CD4-positive, alpha-beta T cell treated with Interferon alpha-2 for 1 hour (primary cell): Measurements from ENCODE around the gene ZBTB16.

Source experiments
- DNase-seq, 2 donors: peaks; one replicate each; pipeline ENCODE4 v3.0.0-alpha.2; 2020 to 2022

ZBTB16 gene

DNA sequence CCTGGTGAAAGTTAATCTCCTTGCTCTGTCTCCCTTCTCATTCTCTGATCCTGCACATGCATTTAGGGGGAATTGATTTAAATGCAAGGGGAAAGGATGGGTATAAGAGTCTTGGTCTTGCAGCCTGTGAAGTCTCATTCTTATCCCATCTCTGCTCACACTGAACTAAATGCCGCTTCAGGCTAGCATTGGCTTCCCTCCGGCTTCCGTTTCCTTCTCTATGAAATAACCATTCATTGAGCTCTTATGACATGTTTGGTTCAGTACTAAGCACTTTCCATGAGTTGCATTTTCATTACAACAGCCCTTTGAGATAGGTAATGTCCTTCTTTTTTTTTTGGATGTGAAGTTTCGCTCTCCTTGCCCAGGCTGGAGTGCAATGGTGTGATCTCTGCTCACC is 5.6 kb downstream of the ZBTB16 start:
- no peak for DNase-seq

DNA sequence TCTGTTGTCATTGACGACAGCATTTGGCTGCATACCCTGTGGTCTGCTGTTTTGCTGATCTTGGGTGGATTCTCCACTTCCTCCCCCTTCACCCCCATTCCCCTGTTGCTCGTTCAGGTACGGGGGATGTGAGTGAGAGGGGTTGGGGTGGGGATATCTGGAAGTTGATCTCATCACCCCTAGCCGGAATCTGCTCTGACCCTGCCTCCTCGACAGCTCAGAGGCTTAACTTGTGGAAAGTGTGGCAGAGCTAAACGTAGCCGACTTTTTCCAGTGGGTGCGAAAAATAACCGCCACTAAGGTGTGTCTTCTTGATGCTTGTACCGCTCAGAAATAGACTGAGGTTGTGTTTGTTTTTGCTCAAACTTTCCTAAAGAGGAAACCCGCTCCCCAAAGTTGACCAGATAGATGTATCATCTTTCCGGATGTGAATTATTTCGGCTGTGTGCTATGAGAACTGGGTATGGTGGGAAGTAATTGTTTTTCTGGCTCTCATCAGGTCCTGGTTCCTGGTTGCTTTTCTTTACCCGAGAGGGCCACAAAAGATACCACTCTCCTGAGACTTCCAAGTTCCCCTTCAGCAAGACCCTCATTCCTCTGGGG is 6.6 kb downstream of the ZBTB16 start:
- DNase-seq = peak; percentile 49 to 53

DNA sequence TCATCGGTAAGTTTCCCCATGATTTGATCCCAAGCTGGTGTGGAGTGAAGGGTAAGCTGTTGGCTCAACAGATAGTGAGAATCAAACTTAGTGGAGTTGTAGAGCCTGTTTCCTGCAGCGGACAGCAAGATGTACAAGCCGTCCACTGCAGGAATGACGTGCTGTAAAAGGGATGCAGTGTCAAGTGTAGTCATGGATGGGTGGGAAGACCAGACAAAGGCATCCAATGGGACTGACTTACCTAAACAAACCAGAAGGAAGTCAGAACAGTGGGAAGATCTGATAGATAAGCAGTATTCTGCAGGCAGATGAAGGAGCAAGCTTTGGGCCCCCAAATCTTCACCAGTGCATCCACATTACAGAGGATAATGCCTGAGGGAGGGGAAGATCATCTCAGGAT is 8.8 kb downstream of the ZBTB16 start:
- DNase-seq = no peak

DNA sequence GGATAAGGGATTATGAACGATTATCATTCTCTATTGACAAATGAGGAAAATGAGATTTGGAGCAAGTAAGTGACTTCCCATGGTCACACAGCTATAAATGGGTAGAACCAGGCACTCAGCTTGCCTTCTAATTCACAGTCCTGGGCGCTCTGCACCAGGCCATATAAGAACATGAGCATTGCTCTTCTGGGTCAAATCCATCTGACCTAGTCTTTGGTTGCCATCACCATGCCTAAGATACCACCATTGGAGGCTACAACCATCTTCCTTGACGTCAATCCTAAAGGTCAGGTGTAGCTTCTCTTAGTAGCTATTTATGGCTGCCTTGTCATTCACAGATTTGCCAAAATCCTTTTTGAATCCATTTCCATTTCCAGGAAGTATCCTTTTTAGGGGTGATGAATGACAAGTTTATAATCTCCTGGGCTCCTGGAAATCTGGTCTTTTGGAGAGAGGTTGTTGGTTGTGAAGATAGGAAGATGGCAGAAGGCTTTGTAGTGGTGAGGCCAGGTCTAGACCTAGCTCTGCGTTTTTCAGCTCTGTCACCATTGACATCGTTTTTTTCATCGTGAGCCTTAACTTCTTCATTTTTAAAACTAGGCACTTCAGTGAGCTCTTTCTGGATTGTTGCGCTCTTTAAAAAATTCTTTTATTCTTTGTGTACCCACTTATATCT is 11.1 kb downstream of the ZBTB16 start:
- DNase-seq = no peak

DNA sequence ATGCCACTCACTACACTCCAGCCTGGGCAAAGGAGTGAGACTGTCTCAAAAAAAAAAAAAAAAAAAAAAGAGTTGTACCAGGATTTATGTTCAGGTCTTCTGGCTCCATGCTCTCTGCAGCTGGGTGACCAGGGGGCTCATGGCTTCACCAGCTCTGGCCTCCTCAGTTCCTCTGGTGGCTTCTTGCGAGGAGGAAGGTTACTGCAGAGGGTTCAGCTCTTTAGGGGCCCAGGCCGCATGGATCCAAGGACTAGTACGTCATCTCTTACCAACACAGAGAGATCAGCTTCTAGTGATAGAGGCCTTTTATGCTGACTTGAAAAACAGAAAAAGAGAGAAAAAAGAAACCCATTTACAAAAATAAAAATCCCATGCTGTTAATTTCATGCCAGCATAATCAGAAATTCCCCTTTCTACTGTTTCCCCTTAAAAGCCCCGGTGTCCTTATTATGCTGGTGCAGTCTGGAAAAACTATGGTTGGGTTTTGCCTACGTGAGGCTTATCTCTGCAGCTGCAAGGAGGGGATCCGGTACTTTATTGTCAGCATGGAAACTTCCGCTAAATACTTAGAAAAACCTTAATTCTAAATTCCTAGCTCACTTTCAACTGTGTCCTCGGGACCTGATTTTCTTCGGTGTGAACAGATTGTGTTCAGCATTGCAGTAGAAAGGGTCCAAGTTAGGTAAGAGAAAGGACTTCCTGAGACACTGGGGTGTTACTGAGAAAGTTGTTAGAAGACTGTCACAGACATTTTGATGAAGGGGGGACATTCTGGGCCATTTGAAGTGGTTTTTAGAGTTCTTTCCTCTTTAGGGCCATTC is 13.7 kb downstream of the ZBTB16 start:
- peak in 1 of 2 donors; percentile 17 for DNase-seq

DNA sequence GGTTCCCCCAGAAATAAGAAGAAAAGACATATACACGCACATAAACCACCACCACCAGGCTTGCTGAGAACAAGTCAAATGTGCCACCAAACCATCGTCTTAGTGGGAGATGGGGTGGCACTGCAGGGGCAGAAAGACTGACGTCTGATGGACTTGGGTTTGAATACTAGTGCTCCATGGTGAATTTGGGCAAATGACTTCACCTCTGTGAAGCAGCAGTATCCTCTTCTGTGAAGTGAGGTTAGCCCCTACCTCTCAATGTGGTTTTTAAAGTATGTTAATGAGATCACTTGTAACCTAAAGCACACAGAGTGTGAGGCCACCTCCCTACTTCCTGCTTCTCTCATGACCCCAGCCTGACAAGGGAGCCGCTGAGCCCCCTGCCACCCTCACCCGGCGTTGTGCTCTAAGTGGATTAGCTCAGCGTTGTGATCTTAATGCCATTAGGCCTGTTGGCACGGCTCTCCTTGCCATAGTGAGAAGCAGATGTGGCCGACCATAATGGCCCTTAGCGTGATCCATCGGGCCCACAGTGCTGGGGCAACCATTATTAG is 14.4 kb downstream of the ZBTB16 start:
- DNase-seq = peak; percentile 51 to 57

DNA sequence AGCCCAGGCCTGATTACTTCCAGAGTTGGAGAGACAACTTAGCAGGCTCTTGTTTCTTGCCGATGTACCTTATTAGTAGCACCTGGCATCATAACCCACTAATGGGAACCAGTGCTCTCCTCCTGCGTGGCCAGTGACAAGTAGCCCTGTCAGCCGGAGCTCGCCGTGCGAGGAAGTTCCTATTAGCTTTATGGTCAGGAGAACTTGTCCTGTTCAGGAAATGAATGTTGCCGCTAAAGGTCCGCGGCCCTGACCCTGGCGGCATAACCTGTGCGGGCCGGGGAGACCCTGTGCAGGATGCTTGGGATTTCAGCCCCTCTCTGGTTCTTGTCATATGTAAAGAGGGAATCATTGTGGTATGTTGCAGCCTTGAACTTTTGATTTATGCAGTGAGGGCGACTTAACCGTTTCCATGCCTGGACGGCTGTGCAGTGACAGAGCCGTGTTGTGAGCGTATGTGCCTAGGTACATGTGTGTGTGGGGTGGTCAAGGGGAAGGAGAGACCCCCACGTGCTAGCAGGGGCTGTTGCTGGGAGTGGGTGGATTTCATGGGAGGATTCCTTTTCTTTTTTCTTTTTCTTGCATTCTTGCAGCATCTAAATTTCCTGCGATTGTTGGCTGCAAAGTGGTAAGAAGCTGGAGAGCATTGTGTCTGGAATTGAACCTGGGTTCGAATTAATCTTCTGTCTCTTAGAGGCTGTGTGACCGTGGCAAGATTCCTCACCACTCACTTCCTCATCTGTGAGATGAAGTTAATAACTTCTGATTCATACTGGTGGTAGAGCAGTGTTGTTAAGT is 15.2 kb downstream of the ZBTB16 start:
- peak in 1 of 2 donors; percentile 6 for DNase-seq

DNA sequence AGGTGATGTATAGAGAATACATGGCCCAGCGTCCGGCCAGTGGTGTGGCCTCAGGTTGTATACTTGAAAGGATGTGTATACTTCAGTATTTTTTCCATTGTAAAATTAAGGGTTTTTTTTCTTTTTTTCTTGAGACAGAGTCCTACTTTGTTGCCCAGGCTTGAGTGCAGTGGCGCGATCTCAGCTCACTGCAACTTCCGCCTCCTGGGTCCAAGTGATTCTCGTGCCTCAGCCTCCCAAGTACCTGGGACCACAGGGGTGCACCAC is 15.8 kb downstream of the ZBTB16 start:
- DNase-seq = no peak

DNA sequence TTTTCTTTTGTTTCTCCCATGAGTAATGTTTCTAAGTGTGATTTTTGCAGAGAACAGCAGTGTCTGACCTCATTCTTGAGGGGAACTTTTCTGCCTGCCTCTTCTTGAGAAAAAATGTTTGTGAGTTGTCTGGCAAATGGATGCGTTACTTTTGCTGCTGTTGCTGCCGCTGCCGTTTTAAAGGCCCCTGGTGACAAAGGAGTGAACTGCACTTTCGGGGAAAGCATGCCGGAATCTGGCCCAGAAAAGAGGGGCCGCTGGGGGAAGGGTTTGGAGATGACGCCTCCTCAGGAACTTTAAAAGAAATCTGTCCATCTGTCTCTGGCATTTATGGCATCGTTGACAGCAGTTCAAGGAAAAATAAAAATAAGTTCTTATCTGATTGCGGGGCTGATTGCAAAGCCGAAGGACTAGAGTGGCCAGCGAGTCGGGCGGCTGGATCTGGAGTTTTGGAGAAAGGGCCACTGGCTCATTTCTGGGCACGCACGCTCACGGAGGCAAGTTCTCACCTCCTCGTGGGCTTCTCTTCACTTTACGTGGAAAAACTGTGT is 16.5 kb downstream of the ZBTB16 start:
- DNase-seq = peak; percentile 63 to 67

DNA sequence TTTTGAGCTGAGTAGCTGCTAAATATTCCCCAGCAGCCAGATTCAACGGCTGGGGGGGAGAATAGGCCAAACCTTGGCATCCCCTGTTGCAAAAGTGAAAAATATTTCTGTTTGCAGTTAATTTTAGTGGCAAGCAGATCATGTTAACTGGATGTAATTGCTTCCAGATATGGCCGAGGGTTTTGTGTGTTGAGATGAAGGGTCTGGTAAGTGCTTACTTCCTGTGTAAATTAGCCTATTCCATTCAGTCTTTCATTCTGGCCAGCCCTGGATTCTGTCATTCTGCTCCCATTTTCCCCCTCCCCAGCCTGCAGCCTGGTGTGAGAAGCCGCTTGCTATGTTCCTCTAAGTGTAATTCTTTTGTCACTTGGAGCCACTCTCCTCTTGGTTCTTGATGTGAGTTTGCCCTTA is 17.4 kb downstream of the ZBTB16 start:
- DNase-seq = no peak

DNA sequence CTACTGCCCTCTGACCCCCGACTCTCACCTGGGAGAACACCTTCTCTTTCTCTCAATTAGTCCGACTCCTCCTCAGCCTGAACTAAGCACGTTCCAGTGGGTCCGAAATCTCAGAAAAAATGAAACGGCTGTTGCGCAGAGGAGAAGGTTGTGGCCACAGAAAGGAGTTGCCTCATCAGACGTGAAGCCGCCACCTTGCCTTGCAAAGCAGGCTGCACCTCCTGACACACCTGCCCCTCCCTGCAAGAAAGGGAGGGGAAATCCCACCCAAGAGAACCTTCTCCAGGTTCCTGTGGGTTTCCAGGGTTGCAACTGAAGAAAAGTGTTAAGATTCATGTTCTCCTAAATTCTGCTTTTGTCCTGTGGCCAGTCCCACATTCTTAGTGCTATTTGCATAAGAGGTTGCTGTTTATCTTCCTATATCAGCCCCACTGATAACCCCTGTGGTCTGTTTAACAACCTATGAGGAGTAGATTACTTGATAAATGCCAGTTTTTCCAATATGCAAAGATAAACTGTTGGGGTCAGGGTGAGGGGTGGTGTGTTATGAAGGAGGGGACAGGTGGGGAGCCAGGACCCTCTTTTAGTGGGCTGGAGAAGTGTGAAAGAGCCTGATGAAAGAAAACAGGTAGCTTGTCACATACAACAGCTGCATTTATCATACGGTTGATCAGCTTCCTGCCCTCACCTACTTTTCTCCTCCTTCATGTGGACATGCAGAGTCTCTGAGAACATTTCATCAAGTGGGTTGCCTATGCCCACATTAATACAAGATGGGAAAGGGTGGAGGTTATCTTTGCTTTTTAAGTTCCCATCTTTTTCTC is 18.2 kb downstream of the ZBTB16 start:
- DNase-seq = peak; percentile 34 to 62

DNA sequence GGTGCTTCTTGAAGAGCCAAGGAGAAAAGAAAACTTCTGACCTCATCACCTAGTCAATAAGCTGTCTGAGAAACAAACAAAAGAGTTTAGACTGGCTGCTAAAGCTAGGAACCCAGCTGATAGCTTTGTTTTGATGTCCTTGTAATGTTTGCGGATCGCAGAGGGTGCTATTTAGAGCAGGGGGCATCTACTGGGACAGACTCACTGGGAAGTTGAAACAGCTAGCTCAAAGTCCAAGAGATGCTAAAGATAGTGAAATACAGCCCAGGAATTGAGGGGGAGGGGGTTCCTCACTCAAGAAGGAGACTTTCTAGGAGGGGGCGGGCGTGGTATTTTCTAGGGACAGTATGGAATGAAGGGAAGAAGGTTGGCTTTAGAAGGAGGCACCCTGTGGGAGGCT is 18.9 kb downstream of the ZBTB16 start:
- no peak for DNase-seq

DNA sequence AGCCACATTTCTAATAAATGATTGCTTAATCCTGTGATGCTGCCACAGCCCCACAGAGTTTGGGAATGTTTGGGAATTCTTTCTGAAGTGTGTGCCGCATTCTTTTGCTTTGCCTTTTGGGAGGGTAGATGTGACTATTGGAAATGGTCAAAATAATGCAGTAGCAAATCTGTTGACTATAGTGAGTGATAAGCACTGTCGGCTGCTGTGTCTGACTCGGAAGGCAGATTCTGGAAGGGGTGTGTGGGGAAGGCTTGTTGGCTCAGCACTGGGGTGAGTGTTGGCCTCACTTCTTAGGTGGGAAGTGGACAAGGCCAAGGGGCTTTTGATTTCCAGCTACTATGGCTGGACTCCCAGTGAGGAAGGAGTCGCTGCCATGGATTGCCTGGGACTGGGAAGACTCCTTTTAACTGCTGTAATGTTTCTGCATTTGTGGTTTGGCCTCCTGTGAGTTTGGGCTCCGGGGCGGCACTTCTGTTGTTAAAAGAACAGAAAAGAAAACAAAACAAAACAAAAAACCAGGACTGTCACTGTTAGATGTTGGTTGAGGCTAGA is 20.1 kb downstream of the ZBTB16 start:
- no peak for DNase-seq

DNA sequence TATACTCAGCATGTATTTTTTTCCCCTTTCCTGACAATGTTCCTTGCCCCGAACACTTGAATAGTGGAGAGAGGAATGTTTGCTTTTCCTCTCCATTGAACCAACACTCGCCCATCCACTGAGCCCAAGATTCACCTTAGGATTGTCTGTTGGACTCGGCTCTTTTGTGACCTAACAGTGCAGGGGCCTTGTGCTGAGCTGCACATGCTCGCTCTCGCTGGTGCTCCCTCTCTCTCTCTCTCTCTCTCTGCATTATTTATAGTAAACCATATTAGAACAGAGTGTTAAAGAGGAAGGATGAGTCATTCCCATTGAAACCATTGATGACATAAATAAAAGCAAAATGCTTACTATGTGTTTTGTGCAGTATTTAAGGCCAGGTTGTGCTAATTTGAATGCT is 20.7 kb downstream of the ZBTB16 start:
- peak; percentile 42 to 54 for DNase-seq

DNA sequence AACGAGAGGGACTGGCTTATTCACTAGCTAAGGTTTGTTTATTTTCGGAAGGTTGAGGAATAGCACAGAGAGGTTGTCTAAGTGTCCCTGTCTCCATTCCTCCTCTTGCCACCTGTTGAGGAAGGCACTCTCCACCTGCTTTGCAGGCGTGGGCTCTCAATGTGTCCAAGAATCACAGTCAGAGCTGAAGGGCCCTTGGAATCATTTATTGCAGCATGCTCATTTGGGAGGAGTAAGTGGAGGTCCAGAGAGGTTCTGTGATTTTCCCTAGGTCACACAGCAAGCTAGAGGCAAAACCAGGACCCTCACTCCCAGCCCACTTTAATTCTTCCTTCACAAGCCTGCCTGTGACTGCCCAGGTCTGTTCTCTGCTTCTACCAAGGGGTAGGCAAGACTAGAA is 21.3 kb downstream of the ZBTB16 start:
- no peak for DNase-seq

DNA sequence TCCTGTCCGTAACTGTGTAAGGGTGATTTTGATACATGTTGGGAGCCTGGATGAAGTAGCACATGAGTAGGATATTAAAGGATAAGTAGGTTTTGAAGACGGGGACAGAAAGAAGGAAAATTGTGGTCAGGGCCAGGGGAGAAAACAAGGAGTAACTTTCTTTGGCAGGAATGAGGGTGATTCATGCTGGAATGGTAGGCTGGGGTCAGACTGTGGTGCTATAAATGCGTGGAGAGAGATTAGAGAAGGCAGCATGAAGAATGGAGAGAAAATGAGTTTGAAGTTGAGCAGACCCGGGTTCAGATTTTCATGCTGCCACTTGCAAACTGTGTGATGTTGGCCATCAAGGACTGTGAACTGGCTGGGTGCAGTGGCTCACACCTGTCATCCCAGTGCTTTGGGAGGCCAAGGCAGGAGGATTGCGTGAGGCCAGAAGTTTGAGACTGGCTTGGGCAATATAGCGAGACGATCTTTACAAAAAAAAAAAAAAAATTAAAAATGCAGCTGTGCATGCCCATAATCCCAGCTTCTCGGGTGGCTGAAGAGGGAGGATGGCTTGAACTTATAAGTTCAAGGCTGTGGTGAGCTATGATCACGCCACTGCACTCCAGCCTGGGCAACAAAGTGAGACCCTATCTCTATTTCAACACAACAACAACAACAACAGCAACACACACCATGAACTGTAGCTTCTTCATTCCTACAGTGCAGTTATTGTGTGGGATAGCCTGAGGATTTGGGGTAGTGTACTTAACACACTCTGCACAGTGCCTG is 22.3 kb downstream of the ZBTB16 start:
- no peak for DNase-seq

DNA sequence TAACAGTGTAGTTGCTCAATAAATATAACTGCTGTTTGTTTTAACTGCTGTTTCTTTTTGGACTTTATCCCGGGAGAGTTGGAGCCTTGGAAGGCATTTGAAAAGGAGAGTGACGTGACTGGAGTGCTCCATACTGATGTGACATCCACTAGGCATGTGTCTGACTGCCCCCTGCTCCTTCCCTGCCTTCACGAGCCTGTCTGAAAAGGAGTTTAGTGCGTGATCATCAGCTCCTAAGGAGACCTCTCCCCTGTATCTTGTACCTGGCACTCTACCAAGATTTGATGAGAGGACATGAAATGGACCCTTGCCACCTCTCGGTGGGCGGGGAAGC is 22.9 kb downstream of the ZBTB16 start:
- no peak for DNase-seq

DNA sequence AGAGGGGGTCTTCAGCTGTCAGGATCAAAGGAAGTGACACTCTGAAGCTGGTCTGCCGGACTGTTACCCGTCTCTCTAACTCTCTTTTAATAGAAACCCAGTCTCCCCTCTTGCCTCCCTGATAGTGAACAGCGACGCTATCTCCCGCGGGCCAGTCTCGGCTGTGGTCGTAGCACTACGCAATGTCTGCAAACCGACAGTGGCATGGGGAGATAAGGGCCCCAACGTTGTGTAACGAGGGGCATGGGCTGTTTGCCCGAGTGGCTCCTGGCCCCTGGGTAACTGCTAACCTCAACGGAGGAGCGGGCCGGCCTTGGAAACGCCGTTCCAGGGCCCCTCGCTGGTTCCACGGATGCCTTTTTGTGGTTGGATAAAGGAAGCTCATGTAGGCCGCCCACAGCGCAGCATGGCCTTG is 23.3 kb downstream of the ZBTB16 start:
- DNase-seq = peak in 1 of 2 donors; percentile 18

DNA sequence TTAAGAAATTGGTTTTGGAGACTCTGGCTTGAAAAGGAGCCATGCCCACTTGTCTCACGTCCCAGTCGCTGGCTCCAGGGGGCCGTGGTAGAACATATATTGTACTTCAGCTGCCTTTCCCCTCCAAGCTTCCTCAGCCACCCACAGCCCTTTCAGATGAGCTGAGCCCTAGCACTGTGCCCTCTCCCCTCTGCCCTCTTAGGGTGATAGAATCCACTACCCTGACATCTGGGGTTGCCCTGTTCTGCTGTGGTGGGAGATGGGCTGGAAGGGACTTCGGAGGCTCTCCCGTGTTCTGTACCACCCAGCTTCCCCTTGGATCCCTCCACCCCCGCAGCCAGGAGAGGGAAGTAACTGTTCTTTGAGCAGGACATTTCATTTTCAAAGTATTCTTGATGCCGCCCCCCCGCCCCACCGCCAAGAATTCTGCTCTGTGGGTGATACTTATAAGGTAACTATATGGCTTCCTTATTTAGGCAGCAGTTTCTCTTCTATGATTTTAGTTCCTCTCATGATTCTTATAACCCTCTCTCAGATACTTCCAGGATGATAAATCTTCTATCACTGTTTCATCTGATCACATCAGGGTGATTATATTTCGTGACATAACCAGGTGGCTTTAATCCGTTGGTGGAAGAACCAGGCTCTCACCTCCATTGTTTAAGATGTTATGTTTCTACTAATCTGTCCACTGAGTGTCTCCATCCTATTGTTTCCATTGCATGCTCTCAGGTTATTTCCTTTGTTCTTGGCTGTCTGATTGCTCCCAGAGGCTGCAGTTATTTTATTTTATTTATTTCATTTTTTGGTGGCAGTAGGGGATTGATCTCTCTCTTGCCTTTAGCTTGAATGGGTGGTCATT is 24.1 kb downstream of the ZBTB16 start:
- no peak for DNase-seq

DNA sequence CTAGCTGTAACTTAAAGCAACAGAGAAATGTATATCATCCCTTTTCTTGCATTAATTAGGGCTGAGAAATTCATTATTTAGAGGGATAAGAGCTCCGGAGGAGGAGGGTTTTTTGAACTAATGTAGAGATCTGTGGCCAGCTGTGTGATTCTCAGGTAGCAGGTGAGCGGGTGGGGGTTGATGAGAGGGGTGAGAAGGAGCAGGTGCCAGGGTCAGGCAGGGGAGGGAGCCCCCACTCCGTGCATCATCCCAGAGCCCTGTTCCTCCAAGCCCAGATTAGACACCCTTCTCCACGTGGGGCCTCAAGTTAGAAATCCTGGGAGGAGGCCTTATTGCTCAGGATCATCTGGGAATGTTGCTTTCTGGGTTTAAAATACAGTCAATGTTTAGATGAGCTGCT is 24.9 kb downstream of the ZBTB16 start:
- no peak for DNase-seq
